PC-9 (cell line): Measurements from ENCODE around the gene SFRP5.

Experiments used
- CTCF ChIP-seq: fragments of 200-600 bp; sonication (generic); conservative IDR thresholded peaks from 2 replicates; pipeline ENCODE4 v1.6.1; 2017; ENCODE audit warnings: mixed run types, antibody characterized with exemption, mild to moderate bottlenecking, moderate library complexity
- EZH2 ChIP-seq: fragments of 200-600 bp; sonication (generic); IDR thresholded peaks from 2 replicates; pipeline ENCODE4 v1.8.0; 2017; ENCODE audit warnings: antibody characterized with exemption, low read depth

- no peak for TF ChIP-seq CTCF
- TF ChIP-seq EZH2: no peak
Observed at GRCh38 chr10:97781618-97782331, 10.0 kb upstream of the SFRP5 start.
